Esophagus squamous epithelium (tissue), 4 donors: ENCODE data around the gene C8G.

Source experiments
- CTCF ChIP-seq, 6 experiments: fragments of 450-650 bp in 4 of 6; fragments of 200-600 bp in 2 of 6; sonication (generic) in 2 of 6; IDR thresholded peaks; one replicate each; pipeline ENCODE4 v1.5.1; 2016 to 2019; ENCODE audit warnings: antibody characterized with exemption in 6 of 6, mild to moderate bottlenecking in 4 of 6, moderate library complexity in 4 of 6
- POLR2A ChIP-seq, 4 donors: fragments of 450-650 bp; IDR thresholded peaks; one replicate each; pipeline ENCODE4 v1.6.1; 2017; ENCODE audit warnings: antibody characterized with exemption in 4 of 4, mild to moderate bottlenecking in 4 of 4, moderate library complexity in 3 of 4

GRCh38 chr9:136925414-136926153, 19.5 kb upstream of the C8G start:
- TF ChIP-seq CTCF (IDR thresholded peaks at IDR 0.05), result no peak
- TF ChIP-seq POLR2A (IDR thresholded peaks at IDR 0.05), result no peak
